Brain microvascular endothelial cell (primary cell): Measurements from ENCODE around the gene EEIG1.

Experiments
- DNase-seq: peaks from one replicate; pipeline ENCODE4 v3.0.0-alpha.2; 2020
- H3K27ac ChIP-seq: fragments of 250-450 bp; sonication (Bioruptor Pico); 2 replicates; pipeline ENCODE4 v1.5.1; 2020; ENCODE audit warnings: mild to moderate bottlenecking, moderate library complexity
- H3K27me3 ChIP-seq: fragments of 250-450 bp; sonication (Bioruptor Pico); replicated peaks from 2 replicates; pipeline ENCODE4 v1.5.1; 2020; ENCODE audit warnings: mild to moderate bottlenecking
- H3K36me3 ChIP-seq: fragments of 250-450 bp; sonication (Bioruptor Pico); replicated peaks from 2 replicates; pipeline ENCODE4 v1.5.1; 2020; ENCODE audit warnings: mild to moderate bottlenecking
- H3K4me3 ChIP-seq: 2 replicates; pipeline ENCODE4 v1.5.1; 2011; ENCODE audit warnings: low read depth, mild to moderate bottlenecking, control low read depth, low read length, moderate library complexity
- CTCF ChIP-seq: IDR thresholded peaks from 2 replicates; pipeline ENCODE4 v1.5.1; 2011; ENCODE audit warnings: low read depth, mild to moderate bottlenecking, moderate library complexity, low read length, control low read depth, inconsistent platforms; ENCODE audit errors: missing control alignments
- in situ Hi-C: cut with HindIII; loops from 2 replicates; pipeline ENCODE4 v1.10.0; 2017; ENCODE audit warnings: low sequenced_read_pairs, low pct_ligation_motif_present

The EEIG1 gene

GRCh38 chr9:128011071-128011817 lies 30.5 kb upstream of the EEIG1 start:
- Histone ChIP-seq H3K4me3 (no peak overlapping the region), H3K36me3 (no peaks in the 10 kb centered on the region), H3K27ac (no peak overlapping the region), H3K27me3 (no peaks in the 10 kb centered on the region)
- in situ Hi-C loops, result no loop called here
- no peak for TF ChIP-seq CTCF
- DNase-seq, result no peak

GRCh38 chr9:128009639-128010038 lies 28.9 kb upstream of the EEIG1 start:
- in situ Hi-C loops, result no loop called here
- Histone ChIP-seq H3K36me3 (no peaks in the 10 kb centered on the region), H3K27me3 (no peaks in the 10 kb centered on the region), H3K27ac (no peak overlapping the region), H3K4me3 (no peak overlapping the region)
- no peak for DNase-seq
- no peak for TF ChIP-seq CTCF

- H3K27ac ChIP-seq, result no peak overlapping the region
- no peaks in the 10 kb centered on the region for H3K36me3 ChIP-seq
- H3K27me3 ChIP-seq, result no peaks in the 10 kb centered on the region
- H3K4me3 ChIP-seq, result no peak overlapping the region
- TF ChIP-seq CTCF, result no peak
- in situ Hi-C loops, result no loop called here
- DNase-seq, result no peak
Observed at GRCh38 chr9:128008171-128008570, 27.4 kb upstream of the EEIG1 start.

- DNase-seq, result no peak
- H3K36me3 ChIP-seq, result no peaks in the 10 kb centered on the region
- in situ Hi-C loops, result no loop called here
- no peak overlapping the region for H3K27ac ChIP-seq
- H3K4me3 ChIP-seq, result no peak overlapping the region
- no peaks in the 10 kb centered on the region for H3K27me3 ChIP-seq
- TF ChIP-seq CTCF, result no peak
Observed at GRCh38 chr9:128007566-128008138, 26.9 kb upstream of the EEIG1 start.

GRCh38 chr9:128006332-128006996 lies 25.7 kb upstream of the EEIG1 start:
- Histone ChIP-seq H3K4me3 (no peak overlapping the region), H3K27me3 (no peaks in the 10 kb centered on the region), H3K27ac (no peak overlapping the region), H3K36me3 (no peaks in the 10 kb centered on the region)
- no peak for TF ChIP-seq CTCF
- no peak for DNase-seq
- in situ Hi-C loops, result no loop called here
